ENCODE data around the gene SYT17.

The SYT17 gene

GRCh38 chr16:19307587-19308241 is 139.7 kb downstream of the SYT17 start:
- DNase-seq, result no peak

GRCh38 chr16:19308392-19308791 is 140.4 kb downstream of the SYT17 start:
- no peak for DNase-seq

GRCh38 chr16:19309178-19309577 is 141.1 kb downstream of the SYT17 start:
- no peak for DNase-seq

DNA sequence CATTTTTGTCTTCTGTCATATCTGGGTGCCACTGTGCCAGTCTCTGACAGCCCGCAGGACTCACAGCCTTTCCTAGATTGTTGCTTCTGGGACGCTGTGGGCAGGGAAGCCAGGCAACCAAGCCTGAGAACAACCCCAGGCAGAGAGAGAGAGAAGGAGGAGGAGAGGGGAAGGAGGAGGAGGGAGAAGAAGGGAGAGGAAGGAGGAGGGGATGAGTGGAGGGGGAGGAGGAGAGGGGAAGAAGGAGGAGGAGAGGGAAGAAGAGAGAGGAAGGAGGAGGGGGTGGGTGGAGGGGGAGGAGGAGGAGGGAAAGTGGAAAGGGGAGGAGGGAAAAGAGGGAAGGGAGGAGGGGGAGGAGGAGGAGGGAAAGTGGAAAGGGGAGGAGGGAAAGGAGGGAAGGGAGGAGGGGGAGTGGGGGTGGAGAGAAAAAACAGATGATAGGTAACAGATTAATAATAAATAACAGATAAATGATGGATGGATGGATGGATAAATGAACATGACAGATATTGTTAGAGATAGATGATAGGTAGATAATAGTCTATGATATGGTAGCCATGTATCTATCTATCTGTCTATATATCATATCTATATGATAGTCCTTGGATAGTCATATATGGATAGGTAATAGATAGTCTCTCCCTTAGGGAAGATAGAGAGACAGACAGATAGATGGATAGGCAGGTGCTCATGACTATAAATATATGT is 146.8 kb downstream of the SYT17 start:
- no peak for DNase-seq

DNA sequence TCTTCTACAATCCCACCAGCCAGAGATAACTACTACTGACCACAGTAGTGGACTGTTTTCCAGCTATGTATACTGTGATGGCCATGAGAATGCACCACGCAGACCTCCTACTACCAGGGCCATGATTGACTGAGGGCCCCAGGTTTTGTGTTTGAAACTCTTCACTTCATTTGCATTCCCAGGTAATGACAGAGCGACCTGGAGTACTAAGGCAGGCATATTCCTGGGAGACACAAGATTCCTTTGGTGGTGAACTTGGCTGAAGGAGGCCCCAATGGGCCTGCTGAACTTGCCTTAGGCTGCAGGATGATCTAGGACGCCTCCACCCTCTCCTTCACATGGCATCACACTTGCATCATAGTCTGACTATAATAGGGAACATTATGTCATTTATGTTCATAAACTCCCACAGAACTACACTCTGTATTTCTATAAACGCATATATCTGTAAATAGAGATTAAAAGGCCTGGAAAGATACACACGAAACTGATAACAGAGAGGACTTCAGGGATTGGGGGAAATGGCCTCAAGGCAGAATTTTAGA is 147.9 kb downstream of the SYT17 start:
- DNase-seq, result no peak

DNA sequence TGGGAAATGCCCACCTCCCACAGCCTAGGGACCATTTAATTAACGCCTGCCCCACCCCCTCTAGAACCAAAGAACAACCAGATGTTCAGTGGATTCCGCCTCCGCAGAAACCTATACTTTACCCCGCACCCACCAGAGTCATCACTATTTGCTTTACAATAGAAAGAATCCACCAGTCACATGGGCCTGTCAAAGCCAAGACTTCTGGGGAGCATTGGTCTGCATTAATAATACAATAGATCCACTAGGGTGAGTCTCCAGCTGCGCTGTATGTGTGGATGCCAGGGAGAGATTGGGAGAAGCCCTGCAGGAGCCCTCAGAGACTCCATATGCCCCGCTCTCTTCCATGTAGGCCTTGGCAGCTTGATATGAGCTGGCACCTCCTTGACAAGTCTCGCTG is 148.8 kb downstream of the SYT17 start:
- no peak for DNase-seq

All from DMS153 (cell line).